K562 (cell line): ENCODE data around the gene CTDSPL2. TPM values are rescaled to one million over a fixed set of nuclear protein-coding genes. Genes with fewer than 3 reads are reported as not detected.

Experiments used
- FOSL1 ChIP-seq: fragments of 200-800 bp; sonication (Bioruptor generic); conservative IDR thresholded peaks from 2 replicates; pipeline ENCODE4 v1.6.1; 2016; ENCODE audit warnings: missing genetic modification characterization, missing compliant biosample characterization
- HMG20A ChIP-seq: fragments of 450-650 bp; formaldehyde crosslinking; conservative IDR thresholded peaks from 2 replicates; pipeline ENCODE4 v1.4.0; 2020; ENCODE audit warnings: mild to moderate bottlenecking, mixed read lengths
- ILK ChIP-seq: fragments of 450-650 bp; IDR thresholded peaks from 2 replicates; pipeline ENCODE4 v1.6.1; 2016; ENCODE audit warnings: missing genetic modification characterization, low read depth, mild to moderate bottlenecking, missing compliant biosample characterization, moderate library complexity, borderline replicate concordance
- KAT7 ChIP-seq: sonication (generic); formaldehyde crosslinking; IDR thresholded peaks from 2 replicates; pipeline ENCODE4 v1.8.0; 2022; ENCODE audit warnings: missing genetic modification reagents, mild to moderate bottlenecking, borderline replicate concordance
- NCOA2 ChIP-seq, 2 experiments: fragments of 450-650 bp; IDR thresholded peaks; 2 replicates each; pipeline ENCODE4 v1.6.1; 2018; ENCODE audit warnings: mild to moderate bottlenecking in 2 of 2, moderate library complexity in 1 of 2; ENCODE audit not compliant: partially characterized antibody in 2 of 2
- RBFOX2 ChIP-seq: fragments of 200-400 bp; formaldehyde crosslinking; IDR thresholded peaks from 2 replicates; pipeline ENCODE4 v1.6.1; 2017; ENCODE audit warnings: low read depth, mild to moderate bottlenecking, low read length, moderate library complexity
- RBM14 ChIP-seq: fragments of 200-400 bp; formaldehyde crosslinking; IDR thresholded peaks from 2 replicates; pipeline ENCODE4 v1.6.1; 2018; ENCODE audit warnings: low read depth, mild to moderate bottlenecking, low read length, moderate library complexity, borderline replicate concordance; ENCODE audit not compliant: insufficient read depth
- TAF1 ChIP-seq: IDR thresholded peaks from 2 replicates; pipeline ENCODE4 v1.6.1; 2011; ENCODE audit warnings: mild to moderate bottlenecking, low read length, moderate library complexity; ENCODE audit not compliant: insufficient read depth, control insufficient read depth, severe bottlenecking; ENCODE audit errors: extremely low read depth
- TEAD1 ChIP-seq, 2 experiments: fragments of 450-650 bp in 1 of 2; sonication (generic) in 1 of 2; formaldehyde crosslinking; IDR thresholded peaks; 2 replicates each; pipeline versions ENCODE4 v1.4.0 to v1.8.0; 2020 to 2022; ENCODE audit warnings: mild to moderate bottlenecking in 2 of 2, missing genetic modification reagents in 1 of 2
- TOE1 ChIP-seq, 2 experiments: fragments of 450-650 bp in 1 of 2; sonication (generic) in 1 of 2; formaldehyde crosslinking in 1 of 2; IDR thresholded peaks; 2 replicates each; pipeline versions ENCODE4 v1.7.1 to v1.8.0; 2016 to 2022; ENCODE audit warnings: borderline replicate concordance in 2 of 2, mild to moderate bottlenecking in 2 of 2, antibody characterized with exemption in 1 of 2, inconsistent platforms in 1 of 2, low read depth in 1 of 2, missing genetic modification reagents in 1 of 2, moderate library complexity in 1 of 2
- XRCC4 ChIP-seq: IDR thresholded peaks from one replicate; pipeline ENCODE4 v1.6.1; 2011; ENCODE audit not compliant: insufficient read depth, insufficient read length; ENCODE audit errors: extremely low read depth
- ZNF165 ChIP-seq: fragments of 250-450 bp; sonication (Bioruptor Pico); IDR thresholded peaks from 2 replicates; pipeline ENCODE4 v1.4.0; 2020; ENCODE audit warnings: borderline replicate concordance
- ZNF253 ChIP-seq: fragments of 250-450 bp; sonication (Bioruptor Pico); conservative IDR thresholded peaks from 2 replicates; pipeline ENCODE4 v1.6.1; 2021; ENCODE audit warnings: mild to moderate bottlenecking
- ZNF274 ChIP-seq: IDR thresholded peaks from 2 replicates; pipeline ENCODE4 v1.6.1; 2011; ENCODE audit warnings: low read depth, mild to moderate bottlenecking, low read length, moderate library complexity, borderline replicate concordance
- polyA plus RNA-seq, 8 experiments: library from polyadenylated mRNA; depleted of rRNA in 4 of 8; stranded (reverse) in 5 of 8; unstranded in 3 of 8; fragments of >200 nt; fragmentation: Nextera tagmentation in 2 of 8; fragmentation: Illumina TruSeq in 1 of 8; extraction: Ambion mirVana in 2 of 8; extraction: Trizol in 1 of 8; gene quantifications; 2 replicates each; pipeline versions ENCODE4 v1.2.1 to v1.2.3, GENCODE V29; 2011 to 2014; ENCODE audit warnings: inconsistent platforms in 1 of 8, missing spikeins in 1 of 8
- total RNA-seq, 7 experiments: library from RNA; depleted of rRNA in 6 of 7; stranded (reverse); fragments of >200 nt in 6 of 7; fragmentation: Illumina TruSeq in 2 of 7; extraction: Trizol in 2 of 7; gene quantifications; 2 replicates each; pipeline versions ENCODE4 v1.2.1 to v1.2.3, GENCODE V29; 2011 to 2021; ENCODE audit warnings: low replicate concordance in 1 of 7
- TF ChIP-seq, protein P1 (sequence below): fragments of 250-450 bp; sonication (Bioruptor Pico); IDR thresholded peaks from 2 replicates; pipeline ENCODE4 v1.5.0; 2020; ENCODE audit warnings: mild to moderate bottlenecking, borderline replicate concordance
- TF ChIP-seq, protein P2 (sequence below): fragments of 450-650 bp; IDR thresholded peaks from 2 replicates; pipeline ENCODE4 v1.6.1; 2016; ENCODE audit warnings: antibody characterized with exemption
- TF ChIP-seq, protein P3 (sequence below): fragments of 450-650 bp; conservative IDR thresholded peaks from 2 replicates; pipeline ENCODE4 v1.6.1; 2016; ENCODE audit warnings: missing genetic modification characterization, low read depth, mild to moderate bottlenecking, missing compliant biosample characterization, moderate library complexity
- TF ChIP-seq, protein P4 (sequence below): conservative IDR thresholded peaks from 2 replicates; pipeline ENCODE4 v1.6.1; 2011; ENCODE audit warnings: low read depth, mild to moderate bottlenecking, low read length; ENCODE audit not compliant: control insufficient read depth
- TF ChIP-seq, protein P5 (sequence below): fragments of 250-450 bp; sonication (Bioruptor Pico); IDR thresholded peaks from 2 replicates; pipeline ENCODE4 v1.8.0; 2022; ENCODE audit warnings: moderate library complexity, mild to moderate bottlenecking, inconsistent platforms

CTDSPL2 gene
- total and polyA plus RNA-seq, 9 of the 15 experiments (the other 6 are each of a cell fraction or from before 2014, with no cell fraction given) = 16.8 to 79.0 (median 53.1) TPM

DNA sequence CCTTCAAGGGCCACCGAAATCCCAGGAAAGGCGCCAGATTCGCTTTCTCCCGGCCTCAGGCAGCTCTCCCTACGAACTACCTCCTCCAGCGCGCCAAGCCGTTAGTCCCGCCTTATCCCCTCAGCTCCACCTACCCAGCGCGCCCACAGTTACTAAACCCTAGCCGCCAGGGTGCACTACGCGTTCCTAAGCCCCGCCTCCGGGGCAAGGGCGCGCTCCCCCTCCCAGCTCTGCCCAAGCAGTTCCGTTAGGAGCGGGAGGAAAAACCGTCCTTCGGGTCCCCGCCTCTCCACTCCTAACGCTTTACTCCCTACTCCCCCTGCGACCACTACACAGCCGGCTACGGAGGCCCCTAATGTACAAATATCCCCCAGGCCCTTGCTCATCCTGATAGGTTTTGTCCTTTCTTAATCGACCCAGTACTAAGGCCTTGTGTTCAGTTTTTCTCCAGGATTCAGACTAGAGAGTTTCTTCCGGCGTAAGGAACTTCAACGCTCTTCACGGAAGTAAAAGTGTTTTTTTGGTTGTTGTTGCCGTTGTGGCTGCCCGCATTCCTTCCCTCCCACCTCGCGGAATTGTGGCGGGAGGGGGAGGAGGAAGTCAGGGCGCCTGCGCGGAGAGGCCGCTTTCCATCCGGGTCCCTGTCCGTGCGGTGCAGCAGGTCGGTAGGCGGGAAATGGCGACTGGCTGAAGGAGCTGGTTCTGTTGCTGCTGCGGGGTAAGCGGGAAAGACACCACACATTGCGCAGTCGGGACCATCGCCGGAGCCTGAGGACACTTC lies at the start of gene CTDSPL2 (continued):
- TF ChIP-seq ZNF253 (CRISPR knock-in tag) = no peak
- TF ChIP-seq ZNF165 (CRISPR knock-in tag) = no peak
- no peak for TF ChIP-seq HMG20A (CRISPR knock-in tag)
- peak; percentile 87 to 98 for TF ChIP-seq TEAD1 (CRISPR knock-in tag; IDR thresholded peaks at IDR 0.05)
- TF ChIP-seq, protein P1, sequence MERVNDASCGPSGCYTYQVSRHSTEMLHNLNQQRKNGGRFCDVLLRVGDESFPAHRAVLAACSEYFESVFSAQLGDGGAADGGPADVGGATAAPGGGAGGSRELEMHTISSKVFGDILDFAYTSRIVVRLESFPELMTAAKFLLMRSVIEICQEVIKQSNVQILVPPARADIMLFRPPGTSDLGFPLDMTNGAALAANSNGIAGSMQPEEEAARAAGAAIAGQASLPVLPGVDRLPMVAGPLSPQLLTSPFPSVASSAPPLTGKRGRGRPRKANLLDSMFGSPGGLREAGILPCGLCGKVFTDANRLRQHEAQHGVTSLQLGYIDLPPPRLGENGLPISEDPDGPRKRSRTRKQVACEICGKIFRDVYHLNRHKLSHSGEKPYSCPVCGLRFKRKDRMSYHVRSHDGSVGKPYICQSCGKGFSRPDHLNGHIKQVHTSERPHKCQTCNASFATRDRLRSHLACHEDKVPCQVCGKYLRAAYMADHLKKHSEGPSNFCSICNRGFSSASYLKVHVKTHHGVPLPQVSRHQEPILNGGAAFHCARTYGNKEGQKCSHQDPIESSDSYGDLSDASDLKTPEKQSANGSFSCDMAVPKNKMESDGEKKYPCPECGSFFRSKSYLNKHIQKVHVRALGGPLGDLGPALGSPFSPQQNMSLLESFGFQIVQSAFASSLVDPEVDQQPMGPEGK (CRISPR knock-in tag) = no peak
- TF ChIP-seq XRCC4 = no peak
- TF ChIP-seq, protein P2, sequence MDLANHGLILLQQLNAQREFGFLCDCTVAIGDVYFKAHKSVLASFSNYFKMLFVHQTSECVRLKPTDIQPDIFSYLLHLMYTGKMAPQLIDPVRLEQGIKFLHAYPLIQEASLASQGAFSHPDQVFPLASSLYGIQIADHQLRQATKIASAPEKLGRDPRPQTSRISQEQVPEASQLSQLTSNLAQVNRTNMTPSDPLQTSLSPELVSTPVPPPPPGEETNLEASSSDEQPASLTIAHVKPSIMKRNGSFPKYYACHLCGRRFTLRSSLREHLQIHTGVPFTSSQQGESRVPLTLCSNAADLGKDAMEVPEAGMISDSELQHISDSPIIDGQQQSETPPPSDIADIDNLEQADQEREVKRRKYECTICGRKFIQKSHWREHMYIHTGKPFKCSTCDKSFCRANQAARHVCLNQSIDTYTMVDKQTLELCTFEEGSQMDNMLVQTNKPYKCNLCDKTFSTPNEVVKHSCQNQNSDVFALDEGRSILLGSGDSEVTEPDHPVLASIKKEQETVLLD = peak; percentile 71; the same call in 1 of the 2 replicates
- TF ChIP-seq, protein P3, sequence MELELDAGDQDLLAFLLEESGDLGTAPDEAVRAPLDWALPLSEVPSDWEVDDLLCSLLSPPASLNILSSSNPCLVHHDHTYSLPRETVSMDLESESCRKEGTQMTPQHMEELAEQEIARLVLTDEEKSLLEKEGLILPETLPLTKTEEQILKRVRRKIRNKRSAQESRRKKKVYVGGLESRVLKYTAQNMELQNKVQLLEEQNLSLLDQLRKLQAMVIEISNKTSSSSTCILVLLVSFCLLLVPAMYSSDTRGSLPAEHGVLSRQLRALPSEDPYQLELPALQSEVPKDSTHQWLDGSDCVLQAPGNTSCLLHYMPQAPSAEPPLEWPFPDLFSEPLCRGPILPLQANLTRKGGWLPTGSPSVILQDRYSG (tag) = no peak
- TF ChIP-seq NCOA2 (IDR thresholded peaks at IDR 0.05; ENCODE audit: partially characterized antibody in 2 of 2) = no peak
- TF ChIP-seq KAT7 = no peak; the same call in 1 of the 2 replicates
- TF ChIP-seq TOE1 (IDR thresholded peaks at IDR 0.05; ENCODE audit: borderline replicate concordance) = peak; percentile 90
- TF ChIP-seq TOE1 (CRISPR knock-in tag; IDR thresholded peaks at IDR 0.05; ENCODE audit: borderline replicate concordance, low read depth) = no peak
- TF ChIP-seq RBM14 = no peak
- TF ChIP-seq, protein P4, sequence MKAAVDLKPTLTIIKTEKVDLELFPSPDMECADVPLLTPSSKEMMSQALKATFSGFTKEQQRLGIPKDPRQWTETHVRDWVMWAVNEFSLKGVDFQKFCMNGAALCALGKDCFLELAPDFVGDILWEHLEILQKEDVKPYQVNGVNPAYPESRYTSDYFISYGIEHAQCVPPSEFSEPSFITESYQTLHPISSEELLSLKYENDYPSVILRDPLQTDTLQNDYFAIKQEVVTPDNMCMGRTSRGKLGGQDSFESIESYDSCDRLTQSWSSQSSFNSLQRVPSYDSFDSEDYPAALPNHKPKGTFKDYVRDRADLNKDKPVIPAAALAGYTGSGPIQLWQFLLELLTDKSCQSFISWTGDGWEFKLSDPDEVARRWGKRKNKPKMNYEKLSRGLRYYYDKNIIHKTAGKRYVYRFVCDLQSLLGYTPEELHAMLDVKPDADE = peak; percentile 35; the same call in 1 of the 2 replicates
- no peak for TF ChIP-seq ILK (tag)
- no peak for TF ChIP-seq ZNF274
- peak; percentile 95 for TF ChIP-seq RBFOX2
- TF ChIP-seq TAF1 = peak; percentile 84
- peak; percentile 23; the same call in 1 of the 2 replicates for TF ChIP-seq FOSL1 (tag)
- TF ChIP-seq, protein P5, sequence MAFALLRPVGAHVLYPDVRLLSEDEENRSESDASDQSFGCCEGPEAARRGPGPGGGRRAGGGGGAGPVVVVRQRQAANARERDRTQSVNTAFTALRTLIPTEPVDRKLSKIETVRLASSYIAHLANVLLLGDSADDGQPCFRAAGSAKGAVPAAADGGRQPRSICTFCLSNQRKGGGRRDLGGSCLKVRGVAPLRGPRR = no peak
